Activated T-cell treated with anti-CD3 and anti-CD28 coated beads, Interleukin-2, amount 50 U/mL, for 24 hours (primary cell): Measurements from ENCODE around the gene SERPINA3.
"Not testable (repeated sequence)": the region's sequence is repeated elsewhere in the genome, so short reads cannot be mapped to it uniquely, and the experiment has no call there.

Experiments used
- DNase-seq: peaks from one replicate; pipeline ENCODE4 v3.0.0-alpha.2; 2020
- H3K27ac Mint-ChIP-seq: 2 replicates; pipeline ENCODE4 v1.8.0; 2020; ENCODE audit warnings: mild to moderate bottlenecking, mixed read lengths
- H3K27me3 Mint-ChIP-seq: 2 replicates; pipeline ENCODE4 v1.8.0; 2020; ENCODE audit warnings: mixed read lengths
- H3K36me3 Mint-ChIP-seq: 2 replicates; pipeline ENCODE4 v1.8.0; 2020; ENCODE audit warnings: low read depth, mixed read lengths
- H3K4me1 Mint-ChIP-seq: 2 replicates; pipeline ENCODE4 v1.8.0; 2020; ENCODE audit warnings: low read depth, mixed read lengths
- H3K4me3 Mint-ChIP-seq: 2 replicates; pipeline ENCODE4 v1.8.0; 2020; ENCODE audit warnings: mild to moderate bottlenecking, moderate library complexity, mixed read lengths
- H3K9me3 Mint-ChIP-seq: 2 replicates; pipeline ENCODE4 v1.8.0; 2020; ENCODE audit warnings: mixed read lengths

The SERPINA3 gene

DNA sequence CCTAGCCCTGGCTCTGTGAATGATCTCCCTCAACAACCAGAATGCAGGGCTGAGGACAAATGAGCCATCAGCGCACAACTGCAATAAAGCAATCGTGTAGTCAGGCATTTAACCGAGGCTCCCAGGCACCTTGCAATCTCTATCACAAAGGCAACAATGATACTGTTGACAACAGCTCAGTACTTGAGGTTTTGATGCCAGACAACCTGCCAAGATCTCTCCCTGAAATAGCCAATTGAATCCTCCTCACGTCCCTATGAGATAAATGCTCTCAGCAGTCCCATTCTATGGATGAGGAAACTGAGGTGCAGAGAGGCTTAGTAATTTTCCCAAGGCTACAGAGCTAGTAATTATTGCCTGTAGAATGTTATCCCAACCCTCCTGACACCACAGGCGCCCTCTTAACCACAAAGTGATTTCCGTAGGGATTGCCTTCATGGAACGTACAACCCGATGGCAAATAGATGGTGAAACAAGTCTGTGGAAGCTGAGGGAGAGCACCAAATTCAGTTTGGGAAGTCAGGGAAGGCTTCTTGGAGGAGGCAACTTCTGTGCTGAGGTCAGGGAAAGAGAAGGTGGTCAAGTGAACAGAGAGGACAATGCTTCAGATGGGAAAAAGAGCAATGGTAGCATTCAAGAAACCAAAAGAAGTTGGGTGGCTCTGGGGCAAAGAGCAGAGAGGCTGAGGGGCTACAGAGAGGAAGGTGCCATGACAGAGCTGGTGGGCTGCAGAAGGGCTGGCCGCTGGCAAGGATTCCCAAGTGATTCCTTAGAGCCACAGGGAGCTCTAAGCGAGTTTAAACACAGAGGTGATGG is 12.6 kb downstream of the SERPINA3 start:
- no peaks in the 10 kb centered on the region for H3K4me1 Mint-ChIP-seq
- H3K4me3 Mint-ChIP-seq: no peak overlapping the region
- no peak for DNase-seq

DNA sequence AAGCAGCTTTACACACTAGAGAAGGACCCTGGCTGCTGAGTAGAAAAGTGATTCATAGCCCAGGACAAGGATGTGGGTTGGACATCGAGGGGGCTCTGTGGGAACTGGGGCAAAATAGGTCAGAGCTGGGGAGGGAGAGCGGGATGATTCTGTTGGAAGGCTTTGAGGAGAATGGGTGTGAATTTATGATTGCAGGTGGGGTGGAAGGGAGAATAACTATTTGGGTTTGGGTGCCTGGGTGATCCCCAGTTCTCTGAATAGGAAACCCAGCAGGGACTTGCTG is 13.1 kb downstream of the SERPINA3 start:
- Mint-ChIP-seq H3K9me3 (no peaks in the 10 kb centered on the region), H3K27ac (no peak overlapping the region), H3K4me1 (no peaks in the 10 kb centered on the region), H3K27me3 (peaks cover 14% of the 10 kb centered on the region), H3K4me3 (no peak overlapping the region), H3K36me3 (no peaks in the 10 kb centered on the region)
- DNase-seq: no peak

More for the DNA sequence above, 12.6 kb downstream of the SERPINA3 start:
- Mint-ChIP-seq H3K27ac (no peak overlapping the region), H3K9me3 (no peaks in the 10 kb centered on the region), H3K27me3 (peaks cover 18% of the 10 kb centered on the region), H3K36me3 (no peaks in the 10 kb centered on the region)

DNA sequence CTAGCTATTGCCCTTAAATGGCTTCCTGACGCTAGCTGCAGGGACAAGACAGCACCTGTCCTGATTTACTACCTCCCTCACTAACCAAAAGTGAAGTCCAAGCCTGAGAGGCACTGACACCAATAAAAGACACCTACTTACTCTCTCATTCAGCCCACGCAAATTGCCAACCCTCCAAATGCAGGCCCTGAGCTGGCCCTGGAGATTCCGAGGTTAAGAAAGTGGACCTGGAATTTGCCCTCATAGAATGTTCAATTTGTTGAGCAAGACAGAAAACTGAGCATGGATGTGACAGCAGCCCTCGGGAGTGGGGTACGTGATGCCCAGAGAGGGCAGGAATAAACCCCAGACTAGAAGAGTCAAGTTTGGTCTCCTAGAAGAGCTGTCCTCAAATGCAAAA is 16.4 kb downstream of the SERPINA3 start:
- H3K4me1 Mint-ChIP-seq: no peaks in the 10 kb centered on the region

DNA sequence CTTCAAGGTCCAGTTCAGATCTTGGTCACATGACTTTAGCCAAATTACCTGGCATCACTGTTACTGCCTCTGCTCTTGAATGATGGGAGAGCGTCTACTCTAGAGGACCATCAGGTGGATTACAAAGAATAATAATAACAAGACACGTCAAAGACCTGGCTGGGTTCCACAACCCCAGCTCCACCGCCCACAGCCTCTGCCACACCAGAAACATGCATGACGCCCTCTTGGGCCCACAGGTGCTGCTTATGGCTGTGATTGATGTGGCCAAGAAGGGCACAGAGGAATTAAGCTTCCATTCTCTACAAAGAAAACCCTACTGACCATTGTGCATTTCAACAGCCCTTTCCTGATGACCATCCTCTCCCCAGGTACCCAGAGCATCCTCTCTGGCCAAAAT is 18.2 kb downstream of the SERPINA3 start:
- Mint-ChIP-seq H3K27ac (no peak overlapping the region), H3K9me3 (no peaks in the 10 kb centered on the region), H3K4me1 (no peaks in the 10 kb centered on the region), H3K36me3 (no peaks in the 10 kb centered on the region), H3K4me3 (no peak overlapping the region), H3K27me3 (peaks cover 10% of the 10 kb centered on the region)
- no peak for DNase-seq

More for the DNA sequence above, 16.4 kb downstream of the SERPINA3 start:
- DNase-seq: no peak
- Mint-ChIP-seq H3K36me3 (no peaks in the 10 kb centered on the region), H3K27me3 (peaks cover 7% of the 10 kb centered on the region), H3K4me3 (no peak overlapping the region), H3K27ac (no peak overlapping the region), H3K9me3 (no peaks in the 10 kb centered on the region)

DNA sequence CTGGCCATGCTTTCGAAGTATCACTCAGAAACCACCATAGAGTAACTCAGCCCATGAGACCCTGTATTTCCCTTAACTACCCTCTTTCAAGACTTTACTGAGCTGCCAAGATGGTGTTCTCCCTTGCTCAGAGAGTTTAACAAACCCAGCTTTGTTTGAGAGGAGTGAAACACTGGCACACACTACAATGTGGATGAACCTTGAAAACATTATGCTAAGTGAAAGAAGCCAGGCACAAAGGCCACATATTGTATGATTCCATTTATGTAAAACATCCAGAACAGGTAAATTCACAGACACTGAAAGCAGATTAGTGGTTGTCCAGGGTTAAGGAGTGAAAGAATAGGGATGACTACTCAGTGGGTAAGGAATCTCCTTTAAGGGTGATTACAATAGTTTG is 18.9 kb downstream of the SERPINA3 start:
- H3K27ac Mint-ChIP-seq: no peak overlapping the region

DNA sequence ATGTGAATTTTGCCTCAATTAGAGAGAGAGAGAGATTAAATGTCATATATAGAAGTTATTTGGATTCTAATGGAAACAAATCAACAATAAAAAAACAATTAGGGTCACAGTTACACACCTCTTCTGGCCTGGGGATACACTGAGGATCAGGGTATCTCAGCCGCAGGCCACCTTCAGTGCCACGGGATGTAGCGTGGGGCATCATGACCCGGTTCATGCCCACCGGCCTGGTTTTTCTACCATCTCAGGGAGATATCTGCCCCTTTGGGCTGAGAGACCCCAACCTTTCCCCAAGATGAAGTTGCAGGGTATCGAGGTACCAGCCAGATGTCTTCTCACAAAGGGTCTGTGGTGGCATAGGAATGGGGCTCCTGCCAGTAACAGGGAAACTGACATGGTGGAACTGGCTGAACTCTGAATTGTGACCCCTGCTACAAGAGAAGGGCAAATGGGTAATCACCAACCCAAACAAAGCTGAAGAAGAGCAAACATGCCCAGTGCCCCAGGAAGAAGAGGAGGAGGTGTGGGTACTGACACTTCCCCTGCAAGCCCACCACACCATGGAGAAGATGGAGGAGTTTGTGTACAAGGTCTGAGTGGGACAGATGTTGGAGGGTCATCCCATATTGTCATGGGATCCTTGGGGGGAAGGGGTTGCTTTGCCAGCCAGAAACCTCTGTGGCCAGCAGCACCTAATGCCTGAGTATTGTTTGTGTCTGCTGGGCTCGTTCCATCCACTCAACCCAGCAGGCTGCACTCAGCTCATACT is 19.5 kb downstream of the SERPINA3 start:
- Mint-ChIP-seq H3K4me1 (no peaks in the 10 kb centered on the region), H3K27ac (no peak overlapping the region), H3K36me3 (no peaks in the 10 kb centered on the region), H3K27me3 (peaks cover 10% of the 10 kb centered on the region), H3K4me3 (no peak overlapping the region), H3K9me3 (no peaks in the 10 kb centered on the region)
- DNase-seq: no peak

More for the DNA sequence above, 18.9 kb downstream of the SERPINA3 start:
- Mint-ChIP-seq H3K36me3 (no peaks in the 10 kb centered on the region), H3K9me3 (no peaks in the 10 kb centered on the region), H3K27me3 (peaks cover 10% of the 10 kb centered on the region), H3K4me3 (no peak overlapping the region), H3K4me1 (no peaks in the 10 kb centered on the region)
- no peak for DNase-seq

DNA sequence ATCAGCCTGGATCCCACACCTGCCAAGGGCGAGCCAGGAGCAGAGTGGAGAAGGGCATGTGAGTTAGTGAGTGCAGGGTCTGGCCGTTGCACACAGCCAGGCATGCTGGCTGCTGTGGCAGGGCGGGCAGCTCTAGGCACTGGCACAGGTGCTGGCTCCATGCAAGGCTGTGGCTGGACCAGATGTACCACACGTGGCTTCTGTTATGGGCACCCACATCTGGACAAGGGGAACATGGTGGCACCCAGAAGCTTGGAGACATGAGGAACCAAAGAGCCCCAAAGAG is 20.1 kb downstream of the SERPINA3 start:
- H3K9me3 Mint-ChIP-seq: no peaks in the 10 kb centered on the region
- H3K27me3 Mint-ChIP-seq: peaks cover 9% of the 10 kb centered on the region
- H3K4me3 Mint-ChIP-seq: no peak overlapping the region
- DNase-seq: no peak
- H3K27ac Mint-ChIP-seq: no peak overlapping the region
- H3K4me1 Mint-ChIP-seq: no peaks in the 10 kb centered on the region
- no peaks in the 10 kb centered on the region for H3K36me3 Mint-ChIP-seq

DNA sequence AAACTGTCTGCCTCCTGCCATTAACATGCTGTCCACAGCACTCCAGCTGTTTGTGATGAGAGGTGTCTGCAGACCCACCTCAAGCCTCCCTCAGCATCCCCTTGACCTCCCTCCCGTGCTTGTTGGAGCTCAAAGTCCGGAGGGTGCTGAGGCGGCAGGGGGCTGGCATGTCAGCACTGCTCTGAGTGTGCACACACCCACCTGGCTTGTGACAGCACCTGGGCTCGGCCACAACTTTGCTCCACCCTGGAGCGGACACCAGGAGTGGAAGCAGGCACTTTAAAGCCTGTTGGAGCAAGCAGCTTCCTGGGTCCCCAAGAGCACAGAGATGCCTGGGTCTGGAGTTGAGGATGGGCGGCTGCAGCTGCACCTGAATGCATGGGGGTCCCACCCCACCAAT is 20.9 kb downstream of the SERPINA3 start:
- H3K36me3 Mint-ChIP-seq: no peaks in the 10 kb centered on the region
- no peaks in the 10 kb centered on the region for H3K4me1 Mint-ChIP-seq
- DNase-seq: no peak
- H3K4me3 Mint-ChIP-seq: no peak overlapping the region
- H3K27me3 Mint-ChIP-seq: peaks cover 7% of the 10 kb centered on the region
- H3K9me3 Mint-ChIP-seq: no peaks in the 10 kb centered on the region
- no peak overlapping the region for H3K27ac Mint-ChIP-seq

DNA sequence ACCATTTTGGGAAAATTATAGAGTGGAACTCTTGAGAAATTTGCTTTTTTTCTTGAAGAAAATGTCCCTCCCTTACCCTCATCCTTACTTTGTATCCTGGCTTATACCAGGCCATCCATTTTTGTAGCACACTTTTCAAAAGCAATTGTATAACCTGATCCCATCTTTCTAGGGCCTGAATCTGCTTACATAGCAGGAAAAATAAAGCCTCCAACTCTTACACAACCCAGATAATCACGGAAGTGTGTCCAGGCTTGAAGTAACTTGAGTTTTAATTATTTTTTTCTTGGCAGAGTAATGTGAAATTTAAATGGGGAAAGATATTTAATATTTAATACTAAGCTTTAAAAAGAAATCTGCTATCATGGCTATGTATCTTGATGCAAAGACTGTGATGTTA is 23.0 kb downstream of the SERPINA3 start:
- no peak for DNase-seq
- Mint-ChIP-seq H3K36me3 (no peaks in the 10 kb centered on the region), H3K4me3 (no peak overlapping the region), H3K4me1 (no peaks in the 10 kb centered on the region), H3K9me3 (no peaks in the 10 kb centered on the region), H3K27me3 (peaks cover 7% of the 10 kb centered on the region), H3K27ac (no peak overlapping the region)

DNA sequence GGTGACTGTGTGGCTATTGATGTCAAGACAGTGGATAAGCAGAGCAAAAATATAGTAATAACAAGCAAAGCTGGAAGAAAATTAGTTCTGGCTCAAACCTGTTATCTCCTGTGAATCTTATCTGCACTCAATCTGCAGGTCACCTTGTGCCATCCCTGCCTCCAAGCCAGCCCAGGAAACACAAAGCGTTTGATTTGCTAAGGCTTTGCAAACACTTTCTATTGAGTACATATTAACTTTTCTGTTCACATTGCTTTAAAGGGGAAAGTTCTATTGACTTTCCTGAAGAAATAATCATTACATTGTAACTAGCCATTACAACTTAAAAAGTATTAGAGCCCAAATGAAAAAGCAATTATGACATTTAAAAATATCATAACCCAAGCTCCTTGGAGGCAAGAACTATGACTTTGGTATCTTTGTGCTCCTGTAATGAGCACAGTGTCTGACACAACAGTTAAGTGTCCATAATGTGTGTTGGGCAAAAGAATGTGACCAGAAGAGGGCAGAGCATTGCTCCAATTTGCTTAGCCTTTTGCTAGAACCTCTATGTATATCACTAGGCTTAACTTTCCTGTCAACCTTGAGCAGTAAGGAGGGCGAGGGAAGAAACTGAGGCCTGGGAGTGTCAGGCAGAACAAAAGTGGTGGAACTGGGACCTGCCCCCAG is 24.7 kb downstream of the SERPINA3 start:
- no peaks in the 10 kb centered on the region for H3K4me1 Mint-ChIP-seq
- no peak overlapping the region for H3K4me3 Mint-ChIP-seq
- H3K27me3 Mint-ChIP-seq: peaks cover 4% of the 10 kb centered on the region
- H3K9me3 Mint-ChIP-seq: no peaks in the 10 kb centered on the region
- no peak overlapping the region for H3K27ac Mint-ChIP-seq
- no peak for DNase-seq
- H3K36me3 Mint-ChIP-seq: no peaks in the 10 kb centered on the region

DNA sequence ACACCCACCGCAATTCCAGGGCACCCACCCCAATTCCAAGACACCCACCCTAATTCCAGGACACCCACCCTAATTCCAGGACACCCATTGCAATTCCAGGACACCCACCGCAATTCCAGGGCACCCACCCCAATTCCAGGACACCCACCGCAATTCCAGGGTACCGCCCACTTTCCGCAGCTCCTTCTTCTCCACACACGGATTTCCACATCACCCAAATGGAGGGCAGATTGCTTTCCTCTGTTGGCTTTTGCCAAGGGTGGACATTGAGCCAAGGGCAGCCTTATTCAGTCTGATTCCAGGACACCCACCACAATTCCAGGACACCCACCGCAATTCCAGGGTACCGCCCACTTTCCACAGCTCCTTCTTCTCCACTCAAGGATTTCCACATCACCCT is 25.6 kb downstream of the SERPINA3 start:
- not testable (repeated sequence) for H3K36me3 Mint-ChIP-seq, DNase-seq, H3K9me3 Mint-ChIP-seq, H3K4me3 Mint-ChIP-seq, H3K27me3 Mint-ChIP-seq, H3K27ac Mint-ChIP-seq, H3K4me1 Mint-ChIP-seq

DNA sequence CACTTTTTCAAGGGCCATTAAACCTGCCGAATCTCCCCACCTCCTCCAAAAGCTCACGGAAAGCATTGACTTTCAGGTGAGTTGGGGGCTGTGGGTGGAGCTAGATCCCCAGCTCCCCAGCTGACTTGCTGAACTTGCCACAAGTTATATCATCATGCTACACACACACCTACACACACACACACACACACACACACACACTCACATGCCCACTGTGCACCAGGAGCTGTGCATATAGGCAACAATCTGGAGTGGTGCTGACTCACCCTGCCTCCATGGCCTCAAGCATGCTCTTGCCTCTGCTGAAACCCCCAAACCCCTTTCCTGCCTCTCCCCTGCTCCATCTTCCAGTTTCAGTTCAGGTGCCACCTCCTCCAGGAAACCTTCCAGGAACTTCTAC is 26.1 kb downstream of the SERPINA3 start:
- DNase-seq: no peak
- Mint-ChIP-seq H3K27me3 (peaks cover 3% of the 10 kb centered on the region), H3K4me1 (no peaks in the 10 kb centered on the region), H3K4me3 (no peak overlapping the region), H3K36me3 (no peaks in the 10 kb centered on the region), H3K9me3 (no peaks in the 10 kb centered on the region), H3K27ac (no peak overlapping the region)

DNA sequence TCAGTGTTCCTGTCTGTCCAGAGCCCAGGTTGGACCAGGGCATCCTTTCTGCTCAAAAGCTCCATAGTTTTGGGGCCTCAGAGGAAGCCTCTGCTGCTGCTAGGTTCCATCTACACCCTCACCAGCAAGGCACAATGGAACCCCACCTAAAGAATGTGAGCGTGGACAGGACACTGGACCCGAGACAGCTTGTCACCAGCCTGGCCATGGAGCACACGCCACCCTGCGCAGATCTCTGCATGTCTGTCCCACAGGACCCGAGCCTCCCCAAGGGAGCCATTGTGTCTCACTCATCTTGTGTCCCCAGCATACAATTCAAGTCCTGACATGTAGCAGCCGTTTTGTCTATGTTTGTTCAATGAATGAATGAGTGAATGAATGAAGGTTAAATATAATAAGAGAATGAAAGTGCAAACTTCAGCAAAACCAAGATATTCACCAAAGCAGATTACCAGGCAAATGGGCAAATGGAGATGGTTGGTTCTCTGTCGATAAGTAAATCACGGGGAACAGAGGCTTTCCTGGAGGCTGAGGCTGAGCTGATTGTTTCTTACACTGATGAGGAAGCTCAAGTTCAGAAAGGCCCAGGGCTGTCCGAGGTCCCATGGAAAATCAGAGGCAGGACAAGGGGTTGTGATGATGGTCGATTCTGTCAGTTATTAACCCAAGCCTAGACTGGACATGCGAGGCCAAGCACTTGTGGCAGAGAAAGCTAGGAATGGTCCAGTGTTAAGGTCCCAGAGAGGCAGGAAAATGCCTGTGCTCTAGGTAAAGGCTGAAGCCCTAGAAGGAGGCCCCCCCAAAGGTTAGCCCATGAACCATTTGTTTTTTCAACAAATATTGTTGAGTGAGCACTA is 27.0 kb downstream of the SERPINA3 start:
- H3K9me3 Mint-ChIP-seq: no peaks in the 10 kb centered on the region
- no peaks in the 10 kb centered on the region for H3K4me1 Mint-ChIP-seq
- no peak overlapping the region for H3K4me3 Mint-ChIP-seq
- peaks cover 4% of the 10 kb centered on the region for H3K27me3 Mint-ChIP-seq
- H3K27ac Mint-ChIP-seq: no peak overlapping the region
- DNase-seq: no peak
- H3K36me3 Mint-ChIP-seq: no peaks in the 10 kb centered on the region

DNA sequence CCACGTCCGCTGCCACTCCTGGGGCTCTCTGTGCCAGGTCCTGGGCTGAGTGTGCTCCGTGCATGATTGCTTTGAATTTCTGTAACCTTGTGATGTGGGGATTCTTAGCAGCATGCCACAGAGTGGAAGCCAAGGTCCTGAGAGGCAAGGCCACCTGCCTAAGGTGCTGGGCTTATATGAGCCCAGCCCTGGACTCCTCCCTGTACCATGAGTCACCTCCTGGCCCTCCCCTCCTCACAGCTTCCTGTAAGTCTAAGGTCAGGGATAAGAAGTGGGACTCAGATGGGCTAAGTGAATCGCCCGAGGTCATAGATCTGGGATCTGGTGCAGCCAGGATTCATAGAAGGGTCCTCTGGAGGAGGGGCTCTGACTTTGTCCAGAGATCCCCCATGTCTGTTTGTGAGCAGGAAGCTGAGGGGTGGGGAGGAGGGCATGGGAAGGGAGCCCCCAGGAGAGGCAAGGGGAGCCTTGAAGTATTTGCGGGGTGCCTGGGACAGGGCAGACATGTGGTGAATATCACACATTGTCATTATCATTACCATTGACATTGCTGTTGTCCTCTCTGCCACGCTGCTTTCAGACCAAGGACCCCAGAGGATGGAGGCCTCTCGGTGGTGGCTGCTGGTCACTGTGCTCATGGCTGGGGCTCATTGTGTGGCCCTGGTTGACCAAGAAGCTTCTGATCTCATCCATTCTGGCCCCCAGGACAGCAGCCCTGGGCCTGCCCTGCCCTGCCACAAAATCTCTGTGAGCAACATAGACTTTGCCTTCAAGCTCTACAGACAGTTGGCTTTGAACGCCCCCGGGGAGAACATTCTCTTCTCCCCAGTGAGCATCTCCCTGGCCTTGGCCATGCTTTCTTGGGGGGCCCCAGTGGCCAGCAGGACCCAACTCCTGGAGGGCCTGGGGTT is 28.8 kb downstream of the SERPINA3 start:
- Mint-ChIP-seq H3K9me3 (no peaks in the 10 kb centered on the region), H3K4me1 (no peaks in the 10 kb centered on the region), H3K4me3 (no peak overlapping the region), H3K36me3 (no peaks in the 10 kb centered on the region), H3K27ac (no peak overlapping the region), H3K27me3 (peaks cover 9% of the 10 kb centered on the region)
- DNase-seq: no peak
